OCI-M2 (cell line): ENCODE measurements around the gene FAM163B.

Experiments used
- DNase-seq: peaks from one replicate; lab custom pipeline; 2025; ENCODE audit not compliant: unreplicated experiment; lab: John Stamatoyannopoulos, UW

Gene FAM163B

GRCh38 chr9:133583586-133583985, 25.6 kb downstream of the FAM163B start:
- DNase-seq: no peak

- DNase-seq: no peak
These were observed 26.1 kb downstream of the FAM163B start for GRCh38 chr9:133583111-133583510.

GRCh38 chr9:133582501-133583045, 26.6 kb downstream of the FAM163B start:
- DNase-seq: no peak

GRCh38 chr9:133581513-133582343, 27.5 kb downstream of the FAM163B start:
- DNase-seq: no peak

- DNase-seq: no peak
These were observed 28.2 kb downstream of the FAM163B start for GRCh38 chr9:133581011-133581410.

GRCh38 chr9:133580419-133580738, 28.8 kb downstream of the FAM163B start:
- DNase-seq: no peak

- DNase-seq: no peak
These were observed 29.4 kb downstream of the FAM163B start for GRCh38 chr9:133579601-133580418.

GRCh38 chr9:133578524-133579441, 30.4 kb downstream of the FAM163B start:
- no peak for DNase-seq

- DNase-seq: no peak
These were observed 31.5 kb downstream of the FAM163B start for GRCh38 chr9:133577737-133578112.

GRCh38 chr9:133576875-133577736, 32.1 kb downstream of the FAM163B start:
- no peak for DNase-seq

GRCh38 chr9:133576031-133576874, 32.9 kb downstream of the FAM163B start:
- DNase-seq: no peak

GRCh38 chr9:133575186-133576030, 33.8 kb downstream of the FAM163B start:
- DNase-seq: no peak

- DNase-seq: no peak
These were observed 34.4 kb downstream of the FAM163B start for GRCh38 chr9:133574771-133575170.

- no peak for DNase-seq
These were observed 35.2 kb downstream of the FAM163B start for GRCh38 chr9:133573791-133574515.

GRCh38 chr9:133572821-133573361, 36.3 kb downstream of the FAM163B start:
- DNase-seq: no peak

GRCh38 chr9:133571896-133572595, 37.1 kb downstream of the FAM163B start:
- DNase-seq: no peak
